ENCODE data around the gene ARFGAP1.

Gene ARFGAP1

GRCh38 chr20:63306673-63307537 is 34.3 kb downstream of the ARFGAP1 start:
- DNase-seq (ENCODE audit: low read depth in 1 of 2, low spot score in 1 of 2): no peak

DNA sequence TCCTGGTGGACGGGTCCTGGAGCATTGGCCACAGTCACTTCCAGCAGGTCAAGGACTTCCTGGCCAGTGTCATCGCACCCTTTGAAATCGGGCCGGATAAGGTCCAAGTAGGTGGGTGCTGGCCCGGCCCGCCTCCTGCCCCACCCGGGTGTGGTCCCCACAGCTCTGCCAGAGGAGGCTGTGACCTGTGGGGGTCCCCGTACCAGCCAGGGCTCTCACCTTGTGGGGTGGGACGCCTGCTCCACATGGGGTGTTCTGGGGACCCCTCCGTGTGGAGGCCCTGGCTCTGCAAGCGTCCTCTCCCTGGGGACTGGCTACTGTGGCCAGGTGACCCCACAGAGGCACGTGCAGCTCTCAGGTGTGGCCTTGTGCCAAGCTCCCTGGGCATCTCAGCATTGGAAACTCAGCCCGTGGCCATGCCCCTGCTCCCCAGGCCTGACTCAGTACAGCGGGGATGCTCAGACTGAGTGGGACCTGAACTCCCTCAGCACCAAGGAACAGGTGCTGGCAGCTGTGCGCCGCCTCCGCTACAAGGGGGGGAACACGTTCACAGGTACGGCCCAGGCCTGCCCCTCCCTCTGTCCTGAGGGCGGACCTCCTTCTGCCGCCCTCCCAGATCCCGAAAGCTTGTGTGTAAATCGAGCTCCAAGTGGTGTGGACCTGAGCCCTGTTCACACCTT is 35.1 kb downstream of the ARFGAP1 start:
- no peak for DNase-seq (ENCODE audit: low read depth in 1 of 2, low spot score in 1 of 2)

DNA sequence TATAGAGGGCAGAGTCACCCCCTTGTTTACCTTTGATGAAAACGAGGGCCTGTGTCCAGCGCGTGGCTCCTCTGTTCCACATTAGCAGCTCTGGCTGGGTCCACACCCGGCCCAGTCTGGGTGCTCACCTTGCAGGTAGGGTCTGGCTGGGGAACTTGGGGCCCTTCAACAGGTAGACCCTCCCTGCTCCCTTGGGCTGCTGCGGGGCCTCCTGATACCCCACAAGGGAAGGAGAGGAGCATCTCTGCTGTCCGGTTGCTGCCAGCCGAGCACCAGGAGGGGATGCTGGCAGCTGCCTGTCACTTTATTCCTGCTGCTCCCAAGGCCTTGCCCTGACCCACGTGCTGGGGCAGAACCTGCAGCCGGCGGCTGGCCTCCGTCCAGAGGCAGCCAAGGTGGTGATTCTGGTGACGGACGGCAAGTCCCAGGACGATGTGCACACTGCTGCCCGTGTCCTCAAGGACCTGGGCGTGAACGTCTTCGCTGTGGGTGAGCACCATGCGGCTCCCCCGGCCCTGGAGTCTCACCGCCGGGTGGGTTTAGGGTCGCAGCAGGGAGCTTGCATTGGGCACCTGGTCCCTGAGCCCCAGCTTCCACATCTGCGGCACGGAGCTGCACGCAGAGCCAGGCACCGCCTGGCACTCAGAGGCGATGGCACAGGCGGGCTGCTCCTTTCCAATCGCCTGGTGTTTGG is 35.8 kb downstream of the ARFGAP1 start:
- DNase-seq (ENCODE audit: low read depth in 1 of 2, low spot score in 1 of 2): no peak

- no peak for DNase-seq (ENCODE audit: low read depth in 1 of 2, low spot score in 1 of 2)
These were observed 36.9 kb downstream of the ARFGAP1 start for GRCh38 chr20:63309261-63310071.

- DNase-seq (ENCODE audit: low read depth in 1 of 2, low spot score in 1 of 2): no peak
These were observed 37.8 kb downstream of the ARFGAP1 start for GRCh38 chr20:63310265-63310991.

GRCh38 chr20:63311186-63311832 is 38.7 kb downstream of the ARFGAP1 start:
- DNase-seq (ENCODE audit: low read depth in 1 of 2, low spot score in 1 of 2): no peak

DNA sequence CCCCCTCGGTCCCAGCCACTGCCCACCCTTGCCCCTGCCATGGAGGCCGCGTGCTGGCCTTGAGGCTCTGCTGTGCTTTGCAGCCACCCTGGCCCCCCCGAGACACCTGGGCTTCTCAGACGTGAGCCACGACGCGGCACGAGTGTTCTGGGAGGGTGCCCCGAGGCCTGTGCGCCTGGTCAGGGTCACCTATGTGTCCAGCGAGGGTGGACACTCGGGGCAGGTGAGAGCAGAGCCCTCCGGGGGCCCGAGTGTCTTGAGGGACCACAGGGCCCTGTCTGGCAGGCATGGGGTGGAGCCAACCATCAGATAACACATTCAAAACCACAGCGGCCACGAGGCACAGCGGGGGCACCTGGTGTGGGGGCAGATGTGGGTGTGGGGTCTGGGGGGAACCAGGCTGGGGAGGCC is 39.2 kb downstream of the ARFGAP1 start:
- no peak for DNase-seq (ENCODE audit: low read depth in 1 of 2, low spot score in 1 of 2)

DNA sequence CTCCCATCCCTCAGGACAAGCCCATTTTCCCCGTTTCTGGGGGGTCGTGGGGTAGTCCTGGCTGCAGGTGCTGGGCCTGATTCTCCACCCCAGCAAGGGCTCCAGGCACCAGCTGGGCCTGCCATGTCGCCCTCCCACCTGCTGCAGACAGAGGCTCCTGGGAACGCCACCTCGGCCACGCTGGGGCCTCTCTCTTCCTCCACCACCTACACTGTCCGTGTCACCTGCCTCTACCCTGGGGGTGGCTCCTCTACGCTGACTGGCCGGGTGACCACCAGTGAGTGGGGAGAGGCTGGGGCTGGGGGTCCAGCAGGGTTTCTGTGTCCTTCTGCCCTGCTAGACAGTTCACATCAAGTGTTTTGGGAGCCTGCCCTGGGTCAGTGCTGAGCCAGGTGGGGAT is 39.7 kb downstream of the ARFGAP1 start:
- no peak for DNase-seq (ENCODE audit: low read depth in 1 of 2, low spot score in 1 of 2)

GRCh38 chr20:63312690-63313348 is 40.2 kb downstream of the ARFGAP1 start:
- no peak for DNase-seq (ENCODE audit: low read depth in 1 of 2, low spot score in 1 of 2)

DNA sequence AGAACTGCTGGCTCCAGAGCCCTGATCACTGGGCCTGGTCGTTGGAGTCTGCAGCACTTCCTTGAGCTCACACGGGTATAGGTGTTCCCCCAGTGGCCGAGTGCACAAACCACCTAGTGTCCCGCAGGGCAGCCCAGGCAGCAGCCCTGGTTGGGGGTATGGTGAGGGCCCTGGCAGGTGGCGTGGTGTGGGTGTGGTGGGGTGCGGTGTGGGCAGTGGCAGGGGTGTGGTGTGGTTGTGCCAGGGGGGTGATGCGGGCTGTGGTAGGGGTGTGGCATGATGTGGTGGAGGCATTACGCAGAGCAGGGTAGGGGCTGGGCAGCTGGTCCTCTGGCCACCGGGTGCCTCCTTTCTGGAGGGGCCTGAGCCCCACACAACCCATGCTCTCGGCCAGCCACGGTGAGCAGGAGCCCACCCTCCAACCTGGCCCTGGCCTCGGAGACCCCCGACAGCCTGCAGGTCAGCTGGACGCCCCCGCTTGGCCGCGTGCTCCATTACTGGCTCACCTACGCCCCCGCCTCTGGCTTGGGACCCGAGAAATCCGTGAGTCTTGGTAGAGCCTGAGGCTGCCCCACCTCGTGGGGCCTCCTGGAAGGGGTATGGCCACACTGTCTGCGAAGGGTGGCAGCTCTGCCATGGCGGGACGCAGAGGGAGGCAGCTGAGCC is 40.9 kb downstream of the ARFGAP1 start:
- no peak for DNase-seq (ENCODE audit: low read depth in 1 of 2, low spot score in 1 of 2)

DNA sequence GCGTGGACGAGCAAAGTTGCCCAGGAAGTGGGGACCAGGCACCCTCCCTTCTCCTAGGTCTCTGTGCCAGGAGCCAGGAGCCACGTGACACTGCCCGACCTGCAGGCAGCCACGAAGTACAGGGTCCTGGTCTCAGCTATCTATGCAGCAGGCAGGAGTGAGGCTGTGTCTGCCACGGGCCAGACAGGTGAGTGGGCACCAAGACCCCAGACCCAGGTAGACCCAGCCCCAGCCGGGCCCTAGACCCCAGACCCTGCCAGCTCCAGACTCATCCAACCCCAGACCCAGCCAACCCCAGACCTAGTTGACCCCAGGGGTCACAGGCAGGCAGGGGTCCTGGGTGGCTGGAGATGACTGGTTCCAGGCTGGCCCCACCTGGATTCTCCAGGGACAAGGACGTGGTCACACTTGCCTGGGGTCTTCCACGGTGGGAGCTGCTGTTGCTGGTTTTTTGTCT is 41.4 kb downstream of the ARFGAP1 start:
- DNase-seq (ENCODE audit: low read depth in 1 of 2, low spot score in 1 of 2): no peak

- no peak for DNase-seq (ENCODE audit: low read depth in 1 of 2, low spot score in 1 of 2)
These were observed 42.1 kb downstream of the ARFGAP1 start for GRCh38 chr20:63314566-63315239.

DNA sequence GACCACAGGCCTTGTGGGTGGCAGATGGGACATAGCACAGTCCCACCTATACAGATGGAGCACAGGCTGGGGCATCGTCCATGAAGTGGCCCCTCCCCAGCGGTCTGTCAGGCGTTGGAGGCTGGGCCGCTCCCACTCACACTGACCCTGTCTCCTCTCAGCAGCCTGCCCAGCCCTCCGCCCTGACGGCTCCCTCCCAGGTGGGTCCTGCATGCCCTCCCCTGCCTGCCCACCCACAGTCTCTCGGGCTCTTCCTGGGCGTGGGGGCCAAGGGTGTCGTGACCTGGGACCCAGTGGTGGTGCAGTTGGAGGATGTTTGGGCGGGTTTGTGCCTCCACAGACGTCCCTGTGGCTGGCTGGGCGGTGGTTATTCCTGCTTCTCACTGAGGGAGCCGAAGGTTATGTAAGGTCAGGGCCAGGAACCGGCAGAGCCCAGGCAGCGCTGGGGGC is 42.7 kb downstream of the ARFGAP1 start:
- DNase-seq (ENCODE audit: low read depth in 1 of 2, low spot score in 1 of 2): no peak

DNA sequence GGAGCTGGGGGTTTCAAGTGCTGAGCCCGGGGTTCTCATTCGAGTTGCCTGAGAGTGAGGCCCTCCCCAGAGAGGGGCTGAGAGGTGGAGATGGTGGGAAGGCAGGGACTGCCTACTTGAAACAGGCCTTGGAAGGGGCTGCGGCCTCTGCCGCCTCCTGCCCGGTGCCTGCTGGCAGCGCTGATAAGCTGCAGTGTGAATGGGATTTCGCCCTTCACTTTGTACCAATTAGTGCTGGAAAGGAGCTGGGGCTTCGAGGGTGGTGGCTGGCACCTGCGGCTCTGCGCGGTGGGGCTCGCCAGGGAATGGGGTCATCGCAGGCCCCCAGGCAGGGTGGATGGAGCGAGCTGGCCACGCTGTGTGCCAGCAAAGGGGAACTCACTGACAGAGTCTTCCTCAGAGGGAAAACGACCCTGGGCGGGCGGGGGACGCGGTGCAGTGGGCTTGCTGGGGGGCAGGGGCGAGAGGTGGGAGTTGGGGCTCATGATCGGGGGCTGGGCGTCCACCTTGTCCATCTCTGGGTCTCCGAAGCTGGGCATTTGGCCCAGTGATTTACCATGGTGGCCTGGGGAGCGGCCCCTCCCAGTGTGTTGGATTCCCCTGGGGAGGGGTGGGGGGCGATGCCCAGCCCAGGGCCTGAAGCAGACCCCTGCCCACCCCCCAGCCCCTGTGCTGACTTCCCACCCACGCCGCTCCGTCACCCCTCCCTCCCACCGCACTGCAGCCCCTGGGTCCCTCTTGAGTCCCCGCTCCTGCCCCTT is 43.3 kb downstream of the ARFGAP1 start:
- no peak for DNase-seq (ENCODE audit: low read depth in 1 of 2, low spot score in 1 of 2)

GRCh38 chr20:63316502-63316921 is 43.9 kb downstream of the ARFGAP1 start:
- DNase-seq (ENCODE audit: low read depth in 1 of 2, low spot score in 1 of 2): no peak

DNA sequence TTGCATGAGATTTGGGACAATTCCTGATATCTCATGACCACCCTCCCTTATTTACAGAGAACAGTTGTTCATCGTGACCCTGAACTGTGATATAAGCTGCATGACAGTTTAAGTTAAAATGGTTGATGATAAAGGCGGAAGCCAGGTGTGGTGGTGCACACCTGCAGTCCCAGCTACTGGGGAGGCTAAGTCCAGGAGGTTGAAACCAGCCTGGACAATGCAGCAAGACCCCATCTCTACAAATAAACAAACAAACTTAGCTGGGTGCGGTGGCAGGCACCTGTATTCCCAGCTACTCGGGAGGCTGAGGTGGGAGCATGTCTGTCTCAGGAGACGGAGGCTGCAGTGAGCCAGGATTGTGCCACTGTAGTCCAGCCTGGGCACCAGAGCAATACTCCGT is 44.4 kb downstream of the ARFGAP1 start:
- DNase-seq (ENCODE audit: low read depth in 1 of 2, low spot score in 1 of 2): no peak

- no peak for DNase-seq (ENCODE audit: low read depth in 1 of 2, low spot score in 1 of 2)
These were observed 45.1 kb downstream of the ARFGAP1 start for GRCh38 chr20:63317601-63318291.

All from activated T-helper 1 cell treated with anti-CD3 and anti-CD28 coated beads, Interleukin-2, amount 50 U/mL, for 16 hours (primary cell).